Tibial nerve (tissue), 3 donors: Measurements from ENCODE around the gene PPP2R3B.

Experiments used
- CTCF ChIP-seq, 5 experiments: fragments of 200-600 bp in 3 of 5; fragments of 450-650 bp in 2 of 5; sonication (generic) in 3 of 5; IDR thresholded peaks; one replicate each; pipeline ENCODE4 v1.5.1; 2016 to 2019; ENCODE audit warnings: antibody characterized with exemption in 5 of 5, mild to moderate bottlenecking in 3 of 5, moderate library complexity in 2 of 5
- POLR2A ChIP-seq, 2 donors: fragments of 450-650 bp; IDR thresholded peaks; one replicate each; pipeline ENCODE4 v1.6.1; 2017; ENCODE audit warnings: antibody characterized with exemption in 2 of 2, mild to moderate bottlenecking in 2 of 2, moderate library complexity in 2 of 2

- no peak for TF ChIP-seq CTCF (IDR thresholded peaks at IDR 0.05)
- no peak for TF ChIP-seq POLR2A (IDR thresholded peaks at IDR 0.05)
Measured at GRCh38 chrX:327660-328126, 59.0 kb downstream of the PPP2R3B start.
